Limb (tissue), 2 donors: ENCODE data around the gene TBL2.
A peak's percentile ranks its signal among the peaks of the same experiment; 100 is the strongest.
"Not testable (repeated sequence)": the region's sequence is repeated elsewhere in the genome, so short reads cannot be mapped to it uniquely, and the experiment has no call there.

Experiments used
- DNase-seq, 2 donors: peaks; one replicate each; pipeline ENCODE4 v3.0.0-alpha.2; 2016; ENCODE audit errors: extremely low spot score in 2 of 2

Gene TBL2

DNA sequence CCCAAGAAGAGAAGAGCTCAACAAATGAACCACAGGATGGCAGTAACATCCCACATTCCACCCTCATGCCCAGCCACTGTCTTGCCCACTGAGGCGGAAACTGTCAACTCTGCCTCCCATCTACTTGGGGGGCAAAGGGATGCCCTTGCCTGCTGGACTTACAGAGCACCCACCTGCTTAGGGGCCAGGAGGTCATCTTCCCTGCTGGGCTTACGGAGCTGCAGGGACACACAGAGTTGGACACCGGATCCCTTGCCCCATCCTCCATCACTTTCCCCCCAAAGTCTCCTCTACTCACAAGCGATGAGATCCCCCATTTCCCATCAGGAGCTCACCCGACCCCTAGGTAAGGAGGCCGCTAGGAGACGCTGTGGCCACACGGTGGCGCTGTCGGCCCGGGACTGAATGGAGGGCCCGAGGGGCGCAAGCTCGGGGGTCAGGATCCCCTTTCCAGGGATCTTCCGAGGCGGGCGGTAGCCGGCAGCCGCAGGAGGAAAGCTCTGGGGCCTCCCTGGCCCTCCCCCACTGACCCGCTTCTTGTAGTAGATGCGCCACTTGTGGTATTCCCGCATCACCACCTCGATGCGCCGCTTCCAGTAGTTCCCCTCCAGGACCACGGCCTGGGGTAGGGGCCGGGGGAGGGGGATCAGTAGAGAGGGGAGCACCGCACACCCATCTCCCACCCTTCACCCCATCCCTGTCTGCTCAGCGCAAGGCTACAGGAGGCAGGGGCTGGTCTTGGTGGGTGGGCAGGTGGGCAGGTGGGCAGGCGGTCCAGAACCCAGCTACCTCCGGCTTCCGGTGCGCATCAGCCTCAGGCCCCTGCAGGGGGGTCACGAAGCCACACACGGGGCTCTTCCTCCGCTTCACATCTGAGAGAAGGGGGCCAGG is 28.7 kb upstream of the TBL2 start:
- DNase-seq: peak; percentile 54 to 85

DNA sequence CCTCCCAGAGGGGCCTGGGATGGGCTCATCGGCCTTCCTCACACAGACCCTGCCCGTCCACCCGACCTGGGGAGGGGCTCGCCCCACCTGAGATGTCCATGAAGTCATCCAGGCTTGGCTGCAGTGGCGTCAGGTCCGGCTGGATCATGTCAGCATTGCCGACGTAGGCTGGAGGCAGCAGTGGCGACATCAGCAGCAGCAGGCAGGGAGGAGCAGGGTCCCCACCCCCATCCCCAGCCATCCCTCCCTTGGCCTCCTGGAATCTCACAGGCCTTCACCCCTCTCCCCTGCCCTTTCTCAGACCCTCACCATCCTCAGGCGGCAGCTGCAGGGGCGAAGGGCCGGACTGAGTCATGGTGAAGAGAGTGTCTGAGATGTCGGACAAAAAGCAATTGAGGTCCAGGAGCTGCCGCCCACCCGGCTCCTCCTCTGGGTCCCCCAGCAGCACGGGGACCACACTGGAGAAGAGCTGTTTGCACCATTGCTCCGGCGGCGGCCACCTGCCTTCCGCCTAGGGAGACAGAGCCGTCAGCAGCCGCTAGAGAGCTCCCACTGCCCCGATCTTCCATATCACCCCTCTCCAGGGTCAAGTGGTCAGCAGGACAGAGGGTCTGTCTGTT is 27.3 kb upstream of the TBL2 start:
- DNase-seq: no peak

DNA sequence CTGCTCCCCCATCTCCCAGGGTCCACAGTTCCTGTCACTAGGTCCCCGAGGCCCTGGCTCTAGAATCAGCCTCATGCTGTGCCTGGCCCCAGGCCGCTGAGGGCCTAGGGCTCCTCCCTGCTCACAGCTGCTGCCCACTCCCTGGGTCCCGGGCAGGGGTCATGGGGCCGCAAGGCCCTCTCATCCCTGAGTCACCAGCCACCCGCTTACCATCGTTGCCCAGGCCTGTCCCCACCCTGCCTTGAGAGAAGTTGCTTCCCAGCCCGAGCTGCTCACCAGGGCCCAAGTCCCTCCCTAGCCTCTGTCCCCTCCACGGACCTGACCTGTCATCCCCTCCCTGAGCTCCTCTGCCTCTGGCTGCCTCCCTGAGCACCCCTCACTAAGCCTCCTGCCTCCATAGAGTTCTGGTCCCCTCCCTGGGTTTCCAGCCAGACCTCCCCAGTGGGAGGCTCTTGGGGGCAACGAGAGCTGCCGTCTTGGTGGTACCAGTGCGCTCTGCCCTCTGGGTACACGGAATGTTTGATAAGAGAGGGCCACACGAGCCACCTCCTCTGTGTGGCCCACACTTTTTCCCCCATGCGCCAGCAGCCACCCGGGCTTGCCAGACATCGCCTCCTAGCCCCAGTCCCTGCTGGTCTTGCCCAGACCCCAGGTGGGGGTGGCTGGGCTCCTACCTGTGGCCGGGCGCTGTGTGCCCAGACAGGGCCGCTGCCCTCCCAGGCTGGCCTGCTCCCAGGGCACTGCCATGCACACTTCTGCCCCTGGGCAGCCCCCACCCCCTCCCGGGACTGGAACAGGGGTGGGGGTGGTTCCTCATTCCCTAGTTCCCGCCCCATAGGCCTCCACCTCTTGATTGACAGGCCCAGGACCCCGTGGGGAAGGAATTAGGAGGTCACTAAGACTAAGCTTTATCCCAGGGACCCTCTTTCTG is 24.6 kb upstream of the TBL2 start:
- no peak for DNase-seq

DNA sequence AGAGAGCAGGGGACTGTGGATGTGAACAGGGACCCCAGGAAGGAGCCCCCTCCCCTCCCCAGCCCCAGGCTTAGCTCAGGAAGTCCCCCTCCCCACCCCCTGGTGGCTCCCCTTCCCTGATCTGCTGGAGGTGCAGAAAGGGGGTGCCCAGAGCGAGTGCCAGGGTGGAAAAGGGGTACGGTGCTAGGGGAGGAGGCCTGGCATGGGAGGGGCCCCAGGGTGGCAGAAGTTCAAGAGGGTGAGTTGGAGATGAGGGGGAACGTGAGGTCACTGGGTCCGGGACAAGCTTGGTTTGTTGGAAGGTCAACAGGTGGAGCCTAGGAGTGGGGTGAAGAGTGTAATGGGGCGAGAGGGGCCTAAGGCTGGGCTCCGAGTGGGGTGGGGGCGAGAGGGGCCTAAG is 21.5 kb upstream of the TBL2 start:
- no peak for DNase-seq

DNA sequence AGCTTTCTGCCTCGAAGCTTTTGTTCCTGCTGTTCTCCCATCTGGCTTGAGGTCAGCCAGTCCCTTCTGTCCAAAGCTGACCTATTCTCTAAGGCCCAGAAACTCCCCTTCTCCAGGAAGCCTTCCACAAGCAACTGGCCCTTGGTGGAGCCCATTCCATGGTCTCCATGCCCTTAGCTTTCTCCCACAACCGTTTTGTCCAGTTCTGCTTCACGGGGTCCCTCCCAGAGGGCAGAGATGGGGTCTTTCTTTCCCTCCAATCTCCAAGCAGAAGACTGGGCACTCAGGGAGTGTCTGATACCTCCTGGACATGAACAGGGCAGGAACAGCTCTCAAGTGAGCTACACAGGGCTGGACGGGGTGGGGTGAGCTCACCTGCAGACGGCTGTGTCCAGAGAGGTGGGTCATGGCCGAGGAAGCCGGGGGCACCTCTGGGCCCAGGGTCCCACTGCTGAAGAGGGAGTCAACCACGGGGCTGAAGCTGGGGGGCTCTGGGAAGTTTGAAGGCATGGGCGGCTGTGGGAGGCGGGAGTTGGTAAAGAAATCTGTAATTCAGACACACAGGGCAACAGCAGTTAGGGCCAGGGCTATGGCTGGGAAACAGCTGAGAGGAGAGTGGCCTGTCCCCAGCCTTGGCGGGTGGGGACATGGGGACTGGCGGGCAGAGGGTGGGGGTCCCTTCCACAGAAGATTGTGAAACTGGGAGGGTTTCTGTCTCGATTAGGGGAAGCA is 20.9 kb upstream of the TBL2 start:
- DNase-seq: no peak

DNA sequence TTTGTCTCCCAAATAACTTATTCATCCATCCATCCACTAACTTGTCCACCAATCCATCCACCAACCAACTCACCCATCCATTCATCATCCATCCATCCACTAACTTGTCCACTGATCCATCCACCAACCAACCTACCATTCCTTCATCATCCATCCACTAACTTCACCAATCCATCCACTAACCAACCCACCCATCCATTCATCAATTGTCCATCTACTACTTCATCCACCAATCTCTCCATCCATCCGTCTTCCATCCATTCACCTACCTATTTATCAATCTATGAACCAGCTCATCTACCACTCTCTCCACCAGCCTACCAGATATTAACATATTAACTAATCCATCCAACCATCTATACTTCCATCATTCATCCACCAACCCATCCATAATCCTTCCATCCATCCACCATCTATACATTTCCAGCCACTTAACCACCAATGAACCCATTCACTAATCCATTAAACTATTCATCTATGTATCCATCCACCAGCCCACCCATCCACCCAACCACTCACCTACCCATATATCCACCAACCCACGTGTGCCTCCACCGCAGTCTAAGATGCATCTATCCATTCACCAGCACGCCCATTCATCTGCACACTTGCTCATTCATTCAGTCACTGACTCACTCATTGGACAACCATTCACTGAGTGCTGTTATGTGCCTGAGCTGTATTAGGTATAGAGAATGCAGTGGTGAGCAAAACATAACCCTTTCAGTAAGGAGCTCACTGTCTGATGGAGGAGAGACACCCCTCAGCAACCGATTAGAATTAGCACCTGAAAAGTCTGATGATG is 19.8 kb upstream of the TBL2 start:
- DNase-seq: no peak

DNA sequence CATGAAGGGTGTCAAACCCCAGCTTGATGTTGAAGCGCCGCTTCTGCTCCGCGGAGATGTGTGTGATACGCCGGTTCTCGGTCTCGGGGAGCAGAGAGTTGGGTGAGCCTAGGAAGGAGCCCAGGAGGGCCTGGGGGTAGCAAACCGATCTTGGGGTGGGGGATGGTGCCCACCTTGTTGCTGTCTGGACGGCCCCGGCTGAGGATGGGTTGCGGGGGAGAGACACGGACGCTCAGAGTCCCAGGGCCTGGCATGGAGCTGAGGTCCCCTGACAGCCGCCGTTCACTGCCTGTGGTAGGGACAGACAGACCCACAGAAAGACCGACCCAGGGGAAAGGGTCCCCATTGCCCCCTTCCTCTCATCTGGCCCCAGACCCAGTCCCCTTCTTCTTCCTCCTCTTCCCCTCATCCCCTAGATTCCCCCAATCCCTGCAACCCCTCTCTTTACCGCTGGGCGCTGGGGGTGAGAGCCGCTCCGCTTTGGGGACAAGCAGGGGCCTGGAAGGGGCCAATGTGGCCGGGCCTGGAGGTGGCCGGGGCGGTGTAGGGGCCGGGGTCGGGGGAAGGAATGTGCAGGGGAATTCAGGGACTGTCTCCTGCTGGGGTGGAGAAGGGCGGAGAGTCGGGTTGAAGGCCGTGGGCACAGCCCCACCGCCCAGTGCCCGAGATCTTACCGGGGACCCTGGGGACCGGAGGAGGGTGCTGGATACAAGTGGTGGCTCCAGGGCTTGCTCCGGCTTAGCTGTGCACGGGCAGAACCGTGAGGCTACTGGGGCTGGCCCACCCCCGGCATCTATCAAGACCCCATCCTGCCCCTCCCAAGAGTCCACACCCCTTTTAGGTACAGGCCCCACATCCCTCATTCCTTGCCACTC is 18.0 kb upstream of the TBL2 start:
- DNase-seq: no peak

DNA sequence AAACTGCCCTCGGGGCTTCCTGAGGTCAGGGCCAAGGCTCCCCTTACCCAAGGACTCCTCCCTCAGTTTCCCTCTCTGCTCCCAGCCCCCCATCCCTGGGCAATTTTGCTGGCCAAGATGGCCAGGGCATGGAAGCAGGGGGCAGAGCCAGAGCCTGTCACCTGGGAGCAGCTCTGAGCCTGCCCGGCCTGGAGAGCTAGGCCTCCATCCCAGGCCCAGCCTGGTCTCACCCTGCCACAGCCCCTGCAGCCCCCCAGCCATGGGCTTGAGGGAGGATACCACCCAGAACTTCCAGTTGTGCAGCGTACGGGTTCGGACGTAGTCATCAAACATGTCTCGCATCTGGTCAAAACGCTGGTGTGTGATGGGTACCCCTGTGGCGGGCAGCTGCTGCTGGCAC is 17.0 kb upstream of the TBL2 start:
- DNase-seq: no peak

DNA sequence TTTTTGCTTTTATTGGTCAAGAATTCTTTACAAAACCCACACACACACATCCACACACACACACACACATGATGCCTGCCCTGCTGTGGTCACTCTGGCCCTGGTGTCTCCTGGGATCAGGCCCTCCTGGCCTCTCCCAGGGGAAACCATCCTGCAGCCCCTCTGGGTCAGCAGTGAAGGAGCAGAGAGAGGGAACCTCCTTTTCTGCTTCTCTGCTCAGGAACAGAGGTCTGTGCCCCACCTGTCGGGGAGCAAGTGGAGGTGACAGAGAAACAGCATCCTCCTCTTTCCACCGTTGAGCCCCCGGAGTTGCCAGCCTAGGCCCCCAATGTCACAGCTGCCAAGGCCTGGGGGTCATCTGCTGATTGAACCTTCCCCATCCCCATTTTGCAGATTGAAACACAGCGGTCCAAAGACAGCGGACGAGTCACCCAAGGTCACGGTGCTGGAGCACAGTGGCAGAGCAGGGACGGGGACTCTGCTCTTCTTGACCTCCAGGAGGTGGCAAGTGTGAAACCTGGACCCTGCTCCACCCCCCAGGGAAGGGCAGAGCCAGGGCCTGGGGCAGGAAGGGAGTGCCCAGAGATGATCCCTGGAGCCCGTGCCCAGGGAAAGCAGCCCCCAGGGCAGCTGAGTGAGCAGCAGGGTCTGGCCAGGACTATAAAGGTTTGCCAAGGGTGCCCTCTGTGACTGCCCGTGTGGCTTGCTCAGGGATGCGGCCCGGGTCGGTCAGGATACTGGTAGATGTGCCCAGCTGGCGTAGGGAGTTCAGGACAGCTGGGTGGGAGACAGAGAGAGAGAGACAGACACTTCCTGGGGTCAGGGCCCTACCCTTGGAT is 15.0 kb upstream of the TBL2 start:
- no peak for DNase-seq

DNA sequence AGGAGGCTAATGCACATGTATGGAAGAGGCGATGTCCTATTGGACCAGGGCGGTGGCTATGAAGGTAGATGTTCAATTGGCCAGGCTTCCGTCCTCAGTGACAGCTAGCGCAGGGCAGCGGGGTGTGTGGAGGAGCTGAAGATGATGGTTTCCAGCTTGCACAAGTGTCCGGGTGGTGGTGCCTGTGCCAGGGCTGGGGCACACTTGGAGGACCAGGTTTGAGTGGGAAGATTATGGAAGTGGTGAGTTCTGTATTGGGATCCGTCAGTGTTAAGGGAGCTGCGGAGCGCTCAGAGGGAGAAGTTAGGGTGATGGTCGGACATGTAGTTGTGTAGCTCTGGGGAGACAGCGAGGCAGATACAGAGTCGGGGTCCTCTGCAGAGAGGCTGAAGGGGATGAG is 8.5 kb upstream of the TBL2 start:
- no peak for DNase-seq

DNA sequence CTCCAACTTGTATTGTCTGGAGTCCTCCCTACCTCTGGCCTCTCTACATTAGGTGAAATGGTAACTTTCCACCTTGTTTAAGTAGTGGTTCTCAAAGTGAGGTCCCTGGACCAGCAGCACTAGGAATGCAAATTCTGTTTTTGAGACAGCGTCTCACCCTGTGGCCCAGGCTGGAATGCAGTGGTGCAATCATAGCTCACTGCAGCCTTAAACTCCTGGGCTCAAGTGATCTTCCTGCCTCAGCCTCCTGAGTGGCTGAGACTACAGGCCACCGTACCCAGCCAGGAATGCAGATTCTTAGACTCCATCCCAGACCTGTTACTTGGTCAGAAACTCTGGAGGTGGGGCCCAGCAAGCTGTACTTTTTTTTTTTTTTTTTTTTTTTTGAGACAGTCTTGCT is 6.8 kb upstream of the TBL2 start:
- DNase-seq: no peak

DNA sequence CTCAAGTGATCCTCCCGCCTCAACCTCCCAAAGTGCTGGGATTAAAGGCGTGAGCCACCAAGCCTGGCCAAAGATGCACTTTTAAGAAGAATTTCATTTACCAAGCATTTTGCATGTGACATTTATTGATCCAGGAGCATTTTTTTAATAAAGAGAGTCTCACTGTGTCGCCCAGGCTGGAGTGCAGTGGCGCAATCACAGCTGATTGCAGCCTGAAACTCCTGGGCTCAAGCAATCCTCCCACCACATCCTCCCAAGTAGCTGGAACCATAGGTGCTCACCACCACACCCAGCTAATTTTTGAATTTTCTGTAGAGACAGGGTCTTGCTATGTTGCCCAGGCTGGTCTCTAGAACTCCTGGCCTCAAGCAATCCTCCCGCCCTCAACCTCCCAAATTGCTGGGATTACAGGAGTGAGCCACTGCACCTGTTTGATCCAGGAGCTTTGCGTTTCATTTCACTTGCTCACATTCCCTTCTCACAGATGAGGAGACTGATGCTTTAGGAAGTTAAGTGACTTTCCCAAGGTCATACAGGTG is 4.4 kb upstream of the TBL2 start:
- no peak for DNase-seq

DNA sequence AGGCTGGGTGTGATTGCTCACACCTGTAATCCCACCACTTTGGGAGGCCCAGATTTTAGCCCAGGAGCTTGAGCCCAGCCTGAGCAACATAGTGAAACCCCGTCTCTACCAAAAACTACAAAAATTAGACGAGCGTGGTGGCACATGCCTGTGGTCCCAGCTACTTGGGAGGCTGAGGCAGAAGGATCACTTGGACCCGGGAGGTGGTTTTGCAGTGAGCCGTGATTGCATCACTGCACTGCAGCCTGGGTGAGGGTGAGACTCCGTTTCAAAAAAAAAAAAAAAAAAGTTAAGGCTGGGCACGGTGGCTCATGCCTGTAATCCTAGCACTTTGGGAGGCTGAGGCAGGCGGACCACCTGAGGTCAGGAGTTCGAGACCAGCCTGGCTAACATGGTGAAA is 2.6 kb upstream of the TBL2 start:
- not testable (repeated sequence) for DNase-seq

DNA sequence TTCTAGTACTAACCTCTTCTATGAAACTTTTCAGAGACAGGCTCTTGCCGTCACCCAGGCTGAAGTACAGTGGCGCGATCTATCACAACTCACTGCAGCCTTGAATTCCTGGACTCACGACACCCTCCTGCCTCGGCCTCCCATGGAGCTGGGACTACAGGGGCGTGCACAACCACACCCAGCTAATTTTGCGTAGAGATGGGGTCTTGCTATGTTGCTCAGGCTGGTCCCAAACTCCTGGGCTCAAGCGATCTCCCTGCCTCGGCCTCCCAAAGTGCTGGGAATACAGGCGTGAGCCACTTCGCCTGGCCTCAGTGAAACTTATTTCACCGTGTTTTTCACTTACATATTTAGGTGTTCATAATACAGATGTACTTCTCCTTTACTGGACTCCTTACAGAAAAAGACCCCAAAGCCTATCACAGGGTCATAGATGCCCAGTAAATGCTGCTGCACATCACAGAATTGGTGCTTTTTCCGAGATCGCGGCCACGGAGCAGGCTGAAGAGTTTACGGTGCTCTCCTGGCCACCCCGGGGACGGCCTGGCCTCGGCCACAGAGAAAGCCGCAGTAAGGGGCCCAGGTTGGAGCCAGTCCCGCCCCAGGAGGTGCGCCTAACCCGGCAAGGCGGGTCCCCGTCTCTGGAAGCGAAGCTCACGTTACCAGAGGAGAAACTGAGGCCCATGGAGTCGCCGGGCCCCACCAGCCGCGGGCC is 595 bp downstream of the TBL2 start:
- DNase-seq: no peak

DNA sequence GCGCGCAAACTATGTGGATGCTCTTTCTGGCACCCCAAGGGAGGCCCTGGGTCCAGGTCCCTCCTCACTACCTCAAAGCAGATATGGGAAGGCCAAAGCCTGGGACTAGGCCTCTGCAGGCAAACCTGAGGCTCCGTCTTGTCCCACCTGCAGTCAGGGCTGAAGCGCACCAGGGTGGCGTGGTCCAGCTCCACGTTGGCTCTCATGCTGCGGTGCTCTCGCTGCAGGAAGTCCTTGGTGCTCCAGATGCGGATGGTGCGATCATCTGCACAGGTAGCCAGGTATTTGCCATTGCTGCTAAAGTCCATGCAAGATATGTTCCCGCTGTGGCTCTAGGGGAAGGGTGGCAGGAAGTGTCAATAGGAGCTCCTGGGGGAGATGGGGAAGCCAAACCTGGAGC is 4.6 kb downstream of the TBL2 start:
- DNase-seq: no peak

DNA sequence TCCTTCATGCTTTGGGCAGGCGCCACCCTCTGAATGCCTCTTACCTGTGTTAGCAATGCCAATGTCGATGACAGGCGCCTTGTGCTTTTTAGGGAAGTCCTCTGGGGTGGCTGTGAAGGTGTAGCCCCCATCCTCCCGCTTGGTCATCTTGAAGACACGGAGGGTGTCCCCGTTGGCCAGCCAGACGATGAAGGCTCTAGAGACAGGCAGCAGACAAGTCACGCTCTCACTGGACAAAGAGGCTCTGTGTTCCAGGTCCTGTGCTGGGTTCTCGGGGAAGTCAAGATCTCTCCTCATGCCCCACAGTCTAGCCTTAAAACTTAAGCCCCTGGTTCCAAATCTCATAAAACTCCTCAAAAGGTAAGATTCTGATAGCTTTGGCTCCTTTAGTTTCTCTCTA is 5.1 kb downstream of the TBL2 start:
- no peak for DNase-seq

DNA sequence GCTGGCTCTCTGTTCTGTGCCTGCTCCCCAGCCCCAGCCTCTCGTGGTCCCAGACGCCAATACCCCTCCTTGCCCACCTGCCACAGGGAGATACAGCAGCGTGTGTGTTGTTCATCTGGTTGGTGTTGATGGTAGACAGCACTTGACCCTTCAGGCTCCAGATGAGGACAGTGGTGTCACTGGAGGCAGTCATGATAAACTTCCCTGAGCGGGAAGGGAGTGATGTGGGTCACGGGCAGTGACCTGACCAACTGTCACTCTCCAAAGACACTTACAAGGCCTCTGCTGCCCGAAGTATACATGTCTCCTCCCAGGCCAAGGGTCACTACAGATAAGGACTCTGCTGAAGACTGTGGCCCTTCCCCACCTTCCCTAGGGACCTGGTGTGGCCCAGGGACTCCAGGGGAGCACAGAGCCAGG is 5.6 kb downstream of the TBL2 start:
- no peak for DNase-seq

DNA sequence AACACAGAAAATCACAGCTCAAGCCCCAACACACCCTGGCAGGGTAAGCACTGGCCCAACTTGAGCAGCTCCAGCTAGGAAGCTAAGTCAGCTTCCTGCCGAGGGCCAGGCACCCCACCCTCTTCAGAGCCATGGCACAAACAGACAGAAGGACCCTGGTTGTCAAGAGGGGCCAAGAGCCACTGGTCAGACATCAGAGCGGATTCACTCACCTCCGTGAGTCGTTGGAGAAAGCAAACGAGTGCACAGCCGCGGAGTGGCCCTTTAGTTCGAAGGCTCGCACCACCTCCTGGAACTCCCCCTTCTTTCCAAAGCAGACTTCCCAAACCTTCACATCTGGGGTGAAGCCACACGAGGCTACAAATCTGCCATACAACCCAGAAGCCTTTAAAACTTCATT is 7.4 kb downstream of the TBL2 start:
- DNase-seq: no peak
